SK-N-SH (cell line): ENCODE results near the gene AJUBA. TPM values are rescaled to one million over a fixed set of nuclear protein-coding genes. Genes with fewer than 3 reads are reported as not detected.
A peak's percentile ranks its signal among the peaks of the same experiment; 100 is the strongest.

ENCODE experiments used
- CTCF ChIA-PET: fragments of 300-600, 350-600 bp; formaldehyde crosslinking; extraction: SDS; loops from one replicate; lab custom pipeline; 2021; lab: Yijun Ruan, JAX
- POLR2A ChIA-PET: fragments of 350-600 bp; sonication (Branson Sonifier 250); formaldehyde crosslinking; extraction: SDS; loops from one replicate; lab custom pipeline; 2020; ENCODE audit warnings: antibody characterized with exemption, inconsistent platforms; lab: Yijun Ruan, JAX
- DNase-seq: peaks from one replicate; pipeline ENCODE4 v3.0.0; 2012
- H2AFZ ChIP-seq: fragments of 200-600 bp; sonication (generic); 2 replicates; pipeline ENCODE4 v1.8.1; 2016; ENCODE audit warnings: antibody characterized with exemption, mild to moderate bottlenecking, low read depth
- H3F3A ChIP-seq: fragments of 200-600 bp; sonication (generic); replicated peaks from 2 replicates; pipeline ENCODE3; 2016; ENCODE audit warnings: antibody characterized with exemption, mild to moderate bottlenecking; ENCODE audit not compliant: insufficient read depth
- H3K27ac ChIP-seq, 2 experiments: fragments of 200-500 bp in 1 of 2; fragments of 200-600 bp in 1 of 2; sonication (Bioruptor generic) in 1 of 2; sonication (generic), shearing (Covaris generic) in 1 of 2; 2 replicates each; pipeline versions ENCODE4 v1.5.1 to v1.6.1; 2014 to 2016; ENCODE audit warnings: low read depth in 2 of 2, inconsistent platforms in 1 of 2, low read length in 1 of 2, mild to moderate bottlenecking in 1 of 2, mixed read lengths in 1 of 2
- H3K27me3 ChIP-seq: fragments of 200-600 bp; sonication (generic), shearing (Covaris generic); 2 replicates; pipeline ENCODE4 v1.6.1; 2016; ENCODE audit warnings: mixed run types; ENCODE audit not compliant: insufficient read depth
- H3K36me3 ChIP-seq, 2 experiments: fragments of 200-500 bp in 1 of 2; fragments of 200-600 bp in 1 of 2; sonication (Bioruptor generic) in 1 of 2; sonication (generic) in 1 of 2; replicated peaks in 1 of 2; 2 replicates each; pipeline versions ENCODE3 to v1.5.1; 2014 to 2016; ENCODE audit warnings: low read length in 1 of 2, mild to moderate bottlenecking in 1 of 2; ENCODE audit not compliant: insufficient read depth in 2 of 2, control insufficient read depth in 1 of 2
- H3K4me1 ChIP-seq, 2 experiments: fragments of 200-500 bp in 1 of 2; fragments of 200-600 bp in 1 of 2; sonication (Bioruptor generic) in 1 of 2; sonication (generic), shearing (Covaris generic) in 1 of 2; 2 replicates each; pipeline versions ENCODE4 v1.5.1 to v1.6.1; 2014 to 2016; ENCODE audit warnings: low read depth in 1 of 2, low read length in 1 of 2, mixed run types in 1 of 2; ENCODE audit not compliant: insufficient read depth in 2 of 2, control insufficient read depth in 1 of 2
- H3K4me2 ChIP-seq: fragments of 200-600 bp; sonication (generic), shearing (Covaris generic); 2 replicates; pipeline ENCODE4 v1.6.1; 2017; ENCODE audit warnings: mixed run types
- H3K4me3 ChIP-seq, 2 experiments: fragments of 200-500 bp in 1 of 2; fragments of 200-600 bp in 1 of 2; sonication (Bioruptor generic) in 1 of 2; sonication (generic), shearing (Covaris generic) in 1 of 2; 2 replicates each; pipeline versions ENCODE4 v1.5.1 to v1.8.1; 2014 to 2016; ENCODE audit warnings: low read depth in 2 of 2, inconsistent platforms in 1 of 2, low read length in 1 of 2, mild to moderate bottlenecking in 1 of 2, mixed read lengths in 1 of 2, moderate library complexity in 1 of 2
- H3K79me2 ChIP-seq: fragments of 200-600 bp; sonication (generic); 2 replicates; pipeline ENCODE4 v1.8.1; 2017; ENCODE audit warnings: mild to moderate bottlenecking; ENCODE audit not compliant: insufficient read depth
- H3K9ac ChIP-seq: fragments of 200-600 bp; sonication (generic); 2 replicates; pipeline ENCODE4 v1.6.1; 2017; ENCODE audit warnings: mixed run types
- H3K9me2 ChIP-seq: fragments of 200-600 bp; sonication (generic); 2 replicates; pipeline ENCODE4 v1.6.1; 2017; ENCODE audit warnings: mixed run types
- H3K9me3 ChIP-seq: fragments of 200-600 bp; sonication (generic); 2 replicates; pipeline ENCODE4 v1.6.1; 2017; ENCODE audit warnings: mixed run types, mild to moderate bottlenecking, moderate library complexity
- H4K20me1 ChIP-seq: fragments of 200-600 bp; sonication (generic); 2 replicates; pipeline ENCODE4 v1.6.1; 2017; ENCODE audit warnings: mild to moderate bottlenecking, mixed run types; ENCODE audit not compliant: insufficient read depth
- CTCF ChIP-seq: fragments of 200-600 bp; sonication (generic); IDR thresholded peaks from 2 replicates; pipeline ENCODE4 v1.6.1; 2017; ENCODE audit warnings: antibody characterized with exemption, mild to moderate bottlenecking, moderate library complexity
- EZH2phosphoT487 ChIP-seq: fragments of 200-600 bp; sonication (generic); IDR thresholded peaks from 2 replicates; pipeline ENCODE4 v1.6.1; 2017; ENCODE audit warnings: low read depth, mixed run types, mild to moderate bottlenecking, antibody characterized with exemption, moderate library complexity, borderline replicate concordance
- FOXM1 ChIP-seq: IDR thresholded peaks from 2 replicates; pipeline ENCODE4 v1.4.0; 2012; ENCODE audit warnings: low read depth, mild to moderate bottlenecking
- GABPA ChIP-seq: IDR thresholded peaks from 2 replicates; pipeline ENCODE4 v1.4.0; 2012; ENCODE audit warnings: low read depth, mild to moderate bottlenecking
- GATA2 ChIP-seq: sonication (generic); formaldehyde crosslinking; IDR thresholded peaks from 2 replicates; pipeline ENCODE4 v1.5.0; 2020; ENCODE audit warnings: mild to moderate bottlenecking, missing genetic modification reagents
- IRF3 ChIP-seq: fragments of 150-350 bp; IDR thresholded peaks from 2 replicates; pipeline ENCODE4 v1.6.1; 2016; ENCODE audit warnings: mild to moderate bottlenecking, low read depth, low read length
- MXI1 ChIP-seq: IDR thresholded peaks from 2 replicates; pipeline ENCODE4 v1.6.1; 2012; ENCODE audit warnings: mild to moderate bottlenecking, low read depth, low read length, improper control_type of control experiment
- NFIC ChIP-seq: IDR thresholded peaks from 2 replicates; pipeline ENCODE4 v1.4.0; 2012; ENCODE audit warnings: borderline replicate concordance
- PBX3 ChIP-seq: IDR thresholded peaks from 2 replicates; pipeline ENCODE4; 2012
- POLR2AphosphoS5 ChIP-seq: IDR thresholded peaks from 2 replicates; pipeline ENCODE4 v1.6.1; 2012; ENCODE audit warnings: low read depth, low read length
- RAD21 ChIP-seq: IDR thresholded peaks from 2 replicates; pipeline ENCODE4 v1.6.1; 2012; ENCODE audit warnings: mild to moderate bottlenecking, low read length
- RCOR1 ChIP-seq: fragments of 150-350 bp; IDR thresholded peaks from 2 replicates; pipeline ENCODE4 v1.6.1; 2017; ENCODE audit warnings: antibody characterized with exemption, low read length
- RFX5 ChIP-seq: IDR thresholded peaks from 2 replicates; pipeline ENCODE4 v1.6.1; 2012; ENCODE audit warnings: mild to moderate bottlenecking, improper control_type of control experiment, low read length
- RXRA ChIP-seq: IDR thresholded peaks from 2 replicates; pipeline ENCODE4 v1.4.0; 2012; ENCODE audit warnings: low read depth, mild to moderate bottlenecking, borderline replicate concordance
- SIN3A ChIP-seq: IDR thresholded peaks from 2 replicates; pipeline ENCODE4 v1.6.1; 2012; ENCODE audit warnings: low read depth, mild to moderate bottlenecking, low read length, moderate library complexity, borderline replicate concordance
- SMC3 ChIP-seq: IDR thresholded peaks from 2 replicates; pipeline ENCODE4 v1.6.1; 2012; ENCODE audit warnings: low read depth, low read length, improper control_type of control experiment
- USF2 ChIP-seq: fragments of 150-350 bp; IDR thresholded peaks from 2 replicates; pipeline ENCODE4 v1.6.1; 2017; ENCODE audit warnings: antibody characterized with exemption, low read length, low read depth, borderline replicate concordance
- WGBS: methylation state at CpG from one replicate; pipeline ENCODE4 v1.1.6; 2017; ENCODE audit warnings: low lambda C conversion rate; 5-methylcytosine and 5-hydroxymethylcytosine counted together
- polyA plus RNA-seq, 3 experiments: library from polyadenylated mRNA; depleted of rRNA; stranded (reverse); fragments of >200 nt; gene quantifications; 2 replicates each; pipeline ENCODE4 v1.2.3, GENCODE V29; 2012

AJUBA gene
- polyA plus RNA-seq, 1 of the 3 experiments (the other 2 are of a cell fraction): 24.4 TPM

GRCh38 chr14:22973217-22974032 is 8.9 kb downstream of the AJUBA start:
- H3K9ac ChIP-seq: no peak overlapping the region
- peak; percentile 67 for DNase-seq
- WGBS: 56% methylated on average over 5 of the region's 6 CpGs
- no peaks in the 10 kb centered on the region for H3K9me3 ChIP-seq
- POLR2A ChIA-PET: interaction anchor here (1.0 kb wide), 1 partner anchor 9 kb away, joined by 5 read pairs; no protein-coding TSS in a partner anchor
- CTCF ChIA-PET: interaction anchor here (0.6 to 34.9 kb wide), 29 partner anchors 12 to 406 kb away, joined by 3 to 1566 read pairs (median 4); partner anchors contain the start of genes AJUBA, CDH24, HAUS4 and LRP10
- H3K4me2 ChIP-seq: no peak overlapping the region
- H3K27ac ChIP-seq: no peak overlapping the region; a peak in 1 of 4 replicates
- no peaks in the 10 kb centered on the region for H4K20me1 ChIP-seq
- no peak overlapping the region for H3K4me3 ChIP-seq
- TF ChIP-seq CTCF (peak; percentile 71), SIN3A (no peak), POLR2AphosphoS5 (no peak), USF2 (no peak), RAD21 (peak; percentile 88), SMC3 (peak; percentile 61), MXI1 (no peak)
- no peaks in the 10 kb centered on the region for H3K27me3 ChIP-seq
- H2AFZ ChIP-seq: no peak overlapping the region
- H3K4me1 ChIP-seq: peaks cover 21 to 23% of the 10 kb centered on the region in 2 experiments
- H3K36me3 ChIP-seq: peaks cover 33 to 37% of the 10 kb centered on the region in 2 experiments
- peaks cover 10% of the 10 kb centered on the region; the same call in 1 of the 2 replicates for H3K79me2 ChIP-seq
- no peaks in the 10 kb centered on the region for H3K9me2 ChIP-seq
- H3F3A ChIP-seq: peaks cover 35% of the 10 kb centered on the region

GRCh38 chr14:22972313-22972930 is 9.9 kb downstream of the AJUBA start:
- Histone ChIP-seq H3K9me2 (no peaks in the 10 kb centered on the region), H3K9me3 (no peaks in the 10 kb centered on the region), H3F3A (peaks cover 27% of the 10 kb centered on the region), H3K4me3 (no peak overlapping the region), H3K27ac (no peak overlapping the region), H2AFZ (no peak overlapping the region), H3K36me3 (peaks cover 33 to 37% of the 10 kb centered on the region in 2 experiments), H3K4me1 (peaks cover 11 to 14% of the 10 kb centered on the region in 2 experiments), H3K79me2 (peaks cover 5% of the 10 kb centered on the region; the same call in 1 of the 2 replicates), H3K27me3 (no peaks in the 10 kb centered on the region), H3K4me2 (no peak overlapping the region), H4K20me1 (no peaks in the 10 kb centered on the region), H3K9ac (no peak overlapping the region)
- POLR2A ChIA-PET: no interaction called here
- no peak for DNase-seq
- CTCF ChIA-PET: interaction anchor here (0.6 to 34.9 kb wide), 18 partner anchors 11 to 405 kb away, joined by 3 to 1566 read pairs (median 5); partner anchors contain the start of genes AJUBA, CDH24, HAUS4 and LRP10
- WGBS: 100% methylated on average over 2 of the region's 2 CpGs
- TF ChIP-seq RFX5 (no peak), FOXM1 (no peak), RCOR1 (no peak), MXI1 (no peak), IRF3 (no peak), GABPA (no peak), GATA2 (CRISPR knock-in tag) (no peak), NFIC (no peak), PBX3 (no peak), POLR2AphosphoS5 (no peak), RXRA (no peak), EZH2phosphoT487 (no peak)
